CD4-positive, alpha-beta T cell treated with Interleukin-21 for 1 hour (primary cell): ENCODE measurements around the gene TCEAL9.
"Not testable (repeated sequence)": the region's sequence is repeated elsewhere in the genome, so short reads cannot be mapped to it uniquely, and the experiment has no call there.

Source experiments
- DNase-seq: peaks from one replicate; pipeline ENCODE4 v3.0.0-alpha.2; 2020

The TCEAL9 gene

DNA sequence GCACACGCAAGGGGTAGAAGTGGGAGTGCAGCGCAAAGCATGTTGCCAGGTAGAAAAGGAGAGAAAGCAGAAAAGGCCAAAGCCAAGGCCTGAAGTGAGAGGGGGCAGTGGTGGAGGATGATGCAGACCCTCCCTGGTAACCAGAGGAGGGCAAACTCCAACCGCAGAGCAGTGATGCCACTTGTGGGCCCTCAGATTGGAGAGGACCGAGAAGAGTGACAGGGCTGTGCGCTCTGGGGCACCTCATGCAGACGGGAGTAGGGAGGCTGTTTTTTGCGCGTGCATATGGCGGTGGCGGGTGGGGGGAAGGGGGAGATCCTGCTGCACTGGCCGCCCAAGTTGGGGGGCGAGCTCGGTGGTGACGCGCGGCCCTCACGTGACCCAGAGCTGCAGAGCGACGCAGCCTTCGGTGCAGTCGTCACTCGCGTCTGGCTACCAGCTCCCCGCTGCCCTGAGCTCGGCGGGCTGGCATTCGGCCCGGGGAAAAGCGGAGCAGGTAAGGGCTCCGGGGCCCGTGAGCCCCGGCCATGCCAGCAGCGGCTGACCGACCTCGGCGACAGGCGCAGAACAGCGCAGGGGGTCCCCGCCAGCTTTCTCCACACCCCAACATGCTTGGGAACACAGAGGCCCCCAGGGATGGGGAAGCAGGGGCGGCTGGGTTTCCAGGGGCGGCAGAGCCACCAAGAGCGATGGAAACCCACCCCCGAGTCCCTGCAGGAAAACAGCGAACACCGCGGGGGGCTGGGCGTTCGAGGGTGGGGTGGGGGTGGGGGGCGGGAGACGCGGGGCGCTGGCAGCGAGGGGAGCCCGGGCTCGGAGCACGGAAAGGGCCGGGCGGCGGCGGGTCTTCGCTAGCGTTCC is 20.0 kb downstream of the TCEAL9 start, which contains the start of gene BEX3:
Gene BEX3 (plus strand): TSS at position 421 of the 861 bp plus-strand sequence. CDS start 984 bp downstream, outside the sequence.
- DNase-seq = peak; percentile 20

DNA sequence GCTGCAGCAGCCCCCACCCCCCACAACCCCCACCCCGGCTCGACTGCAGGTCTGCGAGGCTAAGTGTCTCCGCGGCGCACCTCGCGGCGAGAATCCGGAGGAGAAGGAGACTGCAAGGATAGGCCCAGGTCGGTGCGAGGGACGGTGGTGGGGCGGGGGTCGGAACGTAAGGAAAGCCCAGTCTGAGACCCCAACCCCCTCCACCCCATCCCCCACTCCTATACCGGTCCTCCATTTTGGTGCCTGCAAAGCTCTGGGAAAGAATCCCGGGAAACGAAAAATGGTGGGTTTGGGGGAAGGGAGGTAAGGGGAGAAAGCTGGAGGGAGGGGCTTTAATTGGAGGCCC is 20.6 kb downstream of the TCEAL9 start:
- no peak for DNase-seq

DNA sequence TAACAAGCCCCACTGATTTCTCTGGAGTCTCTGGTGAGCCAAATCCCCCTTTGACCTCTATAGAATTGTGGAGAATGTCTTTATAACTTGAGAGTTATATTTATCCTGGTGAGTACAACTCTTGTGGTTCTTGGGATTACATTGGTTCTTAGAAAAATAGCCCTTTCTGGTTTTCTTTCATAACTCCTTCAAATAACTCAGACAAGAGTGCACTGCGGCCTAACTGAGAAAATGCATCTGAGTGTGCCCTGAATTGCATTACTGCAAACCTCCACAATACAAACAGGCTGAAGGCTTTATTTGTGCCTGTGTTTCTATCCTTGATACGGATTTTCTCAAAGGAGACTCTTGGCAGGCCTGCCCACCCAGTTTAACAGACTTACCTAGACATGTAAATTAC is 22.7 kb downstream of the TCEAL9 start:
- DNase-seq = no peak

DNA sequence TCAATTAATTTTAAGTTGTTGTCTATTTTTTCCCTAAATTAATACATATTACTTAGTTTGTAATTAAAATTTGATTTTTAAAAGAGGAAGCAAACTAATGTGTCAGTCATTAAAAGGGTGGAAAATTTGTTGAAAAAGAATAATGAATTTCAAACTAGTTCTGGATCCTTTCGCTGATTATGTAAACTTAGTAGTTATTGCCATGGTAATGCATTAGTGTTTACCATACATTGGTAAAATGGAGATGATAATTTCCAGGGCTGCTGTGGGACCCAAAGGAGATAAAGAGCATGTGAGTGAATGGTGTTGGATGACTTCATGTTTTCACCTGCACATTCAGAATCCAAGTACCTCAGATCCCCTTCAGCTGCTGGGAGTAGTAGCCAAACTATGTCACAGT is 26.6 kb downstream of the TCEAL9 start:
- no peak for DNase-seq

DNA sequence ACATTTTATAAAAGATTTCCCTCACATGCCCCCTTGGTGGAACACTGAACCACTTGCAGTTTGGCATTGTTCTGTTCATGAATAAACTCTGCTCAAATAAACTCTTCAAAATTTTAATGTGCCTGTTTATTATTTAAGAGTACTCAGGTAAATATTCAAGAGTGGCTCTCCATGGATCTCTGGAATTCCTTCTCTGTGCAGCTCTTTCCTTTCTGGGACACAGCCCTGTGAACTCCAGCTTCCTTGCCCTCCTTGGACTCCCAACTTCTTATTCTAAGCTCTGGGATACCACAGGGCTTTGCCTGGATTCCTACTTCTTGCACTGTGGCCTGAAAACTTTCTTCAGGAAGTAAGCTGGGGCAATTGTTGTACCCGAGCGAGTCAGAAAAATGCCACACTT is 28.4 kb downstream of the TCEAL9 start:
- DNase-seq = no peak

DNA sequence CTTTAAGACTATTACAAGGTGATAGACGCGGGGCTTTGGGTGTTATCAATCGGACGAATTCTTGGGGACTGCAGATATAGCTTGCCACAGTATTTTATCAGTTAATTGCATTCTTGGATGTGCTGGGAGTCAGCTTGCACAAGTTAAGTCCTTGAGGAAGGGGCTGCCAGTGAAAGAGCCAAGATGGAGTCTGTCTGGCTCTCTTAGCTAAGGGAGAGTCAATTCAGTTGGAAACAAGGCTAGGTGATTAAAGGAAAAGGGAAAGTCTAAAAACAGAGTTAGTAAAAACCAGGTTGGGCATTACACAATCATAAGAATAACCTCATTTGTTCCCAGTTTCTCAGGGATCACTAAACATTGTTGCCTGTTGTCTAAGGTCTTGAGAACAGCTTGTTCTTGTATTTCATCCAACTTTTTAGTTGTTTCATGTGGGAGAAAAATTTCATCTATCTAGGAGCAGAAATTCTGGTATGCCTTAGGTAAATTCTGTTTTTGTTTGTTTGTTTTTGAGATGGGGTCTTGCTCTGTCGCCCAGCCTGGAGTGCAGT is 29.1 kb downstream of the TCEAL9 start:
- DNase-seq = not testable (repeated sequence)

DNA sequence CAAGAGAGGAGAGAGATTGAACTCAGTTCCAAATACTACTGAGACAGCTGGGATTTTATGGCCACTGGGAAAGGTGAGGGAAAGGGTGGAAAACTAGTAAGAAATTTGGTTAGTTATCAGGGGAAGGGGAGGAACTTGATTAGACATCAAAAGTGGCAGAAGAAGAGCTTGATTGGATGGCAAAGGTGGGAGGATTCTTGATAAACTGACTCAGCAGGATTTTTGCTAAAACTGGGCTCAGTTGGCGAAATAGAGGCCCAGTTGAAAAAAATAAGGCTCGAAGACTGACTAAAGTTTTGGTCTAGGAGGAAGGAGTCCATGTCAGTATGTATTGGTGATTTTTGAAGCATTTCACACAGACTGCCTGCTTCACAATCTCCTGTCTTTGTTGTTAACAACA is 30.0 kb downstream of the TCEAL9 start:
- DNase-seq = no peak

DNA sequence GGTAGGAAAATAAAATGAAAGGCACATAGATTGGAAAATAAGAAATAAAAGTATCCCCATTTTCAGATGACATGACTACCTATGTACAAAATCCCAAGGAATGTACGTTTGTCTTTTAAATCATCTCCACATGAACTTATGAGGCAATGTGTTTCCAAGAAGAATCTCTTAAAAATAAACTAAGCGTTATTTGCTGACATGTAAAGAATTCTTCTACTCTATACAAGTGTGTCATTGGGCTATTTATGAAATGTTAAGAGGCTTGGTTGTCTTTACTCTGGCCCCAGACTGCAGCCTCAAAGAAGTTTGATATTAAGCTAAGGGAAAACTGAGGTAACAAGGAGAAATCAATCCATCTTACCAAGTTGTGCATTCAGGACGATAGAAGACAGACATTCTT is 37.2 kb downstream of the TCEAL9 start:
- DNase-seq = no peak

DNA sequence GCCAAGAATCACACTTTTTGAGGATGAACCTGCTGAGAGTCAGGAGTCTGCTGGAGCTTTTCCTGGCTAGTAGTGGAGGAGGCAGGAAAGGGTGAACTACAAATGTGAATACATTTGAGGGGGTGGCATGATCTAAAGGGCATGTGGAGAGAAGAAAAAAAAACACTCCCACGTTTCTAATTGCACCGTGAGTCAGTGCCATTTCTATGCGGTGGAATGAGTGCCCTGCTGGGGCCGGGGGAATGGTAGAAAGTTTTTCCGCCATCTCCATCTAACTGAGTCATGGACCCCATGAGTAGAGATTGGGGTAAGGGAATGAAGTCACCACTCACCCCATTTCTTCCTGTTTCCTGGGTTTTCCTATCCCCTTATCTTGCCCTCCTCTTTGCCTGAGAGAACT is 39.9 kb downstream of the TCEAL9 start:
- no peak for DNase-seq

DNA sequence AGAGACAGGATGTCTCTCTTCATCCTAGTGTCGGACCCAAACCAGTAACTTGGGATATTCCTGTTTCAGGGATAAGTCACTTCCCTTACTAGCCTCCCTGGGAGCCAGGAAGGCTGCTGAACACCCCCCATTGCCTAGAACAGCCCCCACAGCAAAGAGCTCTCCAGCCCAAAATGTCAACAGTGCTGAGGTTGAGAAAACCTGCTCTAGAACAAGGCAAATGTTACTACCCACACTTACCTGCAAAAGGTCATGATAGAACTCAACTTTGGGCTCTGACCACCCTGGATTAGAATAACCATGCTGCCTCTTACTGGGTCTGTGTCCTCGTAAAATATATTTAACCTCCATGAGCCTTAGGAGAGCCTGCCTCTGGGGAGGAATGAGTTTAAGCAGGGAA is 40.4 kb downstream of the TCEAL9 start:
- no peak for DNase-seq

DNA sequence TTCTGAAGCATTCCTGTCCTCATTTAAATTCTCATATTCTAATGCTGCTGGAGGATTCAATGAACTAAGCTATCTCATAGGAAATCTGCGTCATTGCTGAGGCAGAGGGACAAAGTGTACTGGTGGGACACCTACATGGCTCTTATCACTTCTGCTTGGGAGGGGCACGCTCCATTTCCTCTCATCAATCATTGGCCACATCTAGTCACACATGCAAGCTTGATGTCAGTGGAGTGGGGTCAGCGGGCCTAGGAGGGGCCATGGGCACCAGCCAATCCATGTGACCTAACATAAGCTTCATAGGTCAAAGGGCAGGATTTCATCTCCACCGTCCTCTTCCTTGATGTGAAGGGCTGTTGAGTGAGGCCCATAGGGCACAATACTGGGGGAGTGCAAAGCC is 41.4 kb downstream of the TCEAL9 start:
- no peak for DNase-seq

DNA sequence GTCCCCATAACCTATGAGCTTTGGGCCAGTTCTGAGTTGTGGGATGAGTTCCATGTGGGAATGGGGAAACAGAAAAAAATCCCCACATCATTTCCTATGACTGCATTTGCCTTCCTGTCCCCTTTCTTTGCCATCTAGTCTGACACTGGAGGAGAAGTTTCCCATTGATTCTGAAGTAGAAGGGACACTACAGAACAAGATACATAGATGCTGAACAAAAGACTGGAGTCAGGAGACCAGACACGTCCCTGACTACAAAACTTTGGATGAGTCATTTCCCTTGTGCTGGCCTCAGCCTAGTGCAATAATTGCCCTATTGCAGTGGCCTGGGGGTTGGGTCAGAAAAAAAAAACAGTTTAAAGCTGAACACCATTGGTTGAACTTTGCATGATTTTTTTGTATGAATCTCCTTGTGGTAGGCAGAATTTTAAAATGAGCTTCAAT is 42.1 kb downstream of the TCEAL9 start:
- no peak for DNase-seq

DNA sequence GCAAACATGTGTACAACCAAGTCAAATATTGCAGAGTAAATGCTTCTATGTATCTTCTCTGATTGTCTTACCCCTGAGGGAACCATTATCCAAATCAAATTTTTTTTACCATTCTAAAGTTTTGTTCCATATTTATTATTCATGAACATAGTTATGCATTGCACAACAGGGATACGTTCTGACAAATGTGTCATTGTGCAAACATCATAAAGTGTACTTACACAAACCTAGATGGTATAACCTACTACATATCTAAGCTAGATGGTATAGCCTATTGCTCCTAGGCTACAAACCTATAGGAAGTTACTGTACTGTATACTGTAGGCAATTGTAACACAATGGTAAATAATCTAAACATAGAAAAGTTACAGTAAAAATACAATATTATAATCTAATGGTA is 43.4 kb downstream of the TCEAL9 start:
- DNase-seq = no peak

DNA sequence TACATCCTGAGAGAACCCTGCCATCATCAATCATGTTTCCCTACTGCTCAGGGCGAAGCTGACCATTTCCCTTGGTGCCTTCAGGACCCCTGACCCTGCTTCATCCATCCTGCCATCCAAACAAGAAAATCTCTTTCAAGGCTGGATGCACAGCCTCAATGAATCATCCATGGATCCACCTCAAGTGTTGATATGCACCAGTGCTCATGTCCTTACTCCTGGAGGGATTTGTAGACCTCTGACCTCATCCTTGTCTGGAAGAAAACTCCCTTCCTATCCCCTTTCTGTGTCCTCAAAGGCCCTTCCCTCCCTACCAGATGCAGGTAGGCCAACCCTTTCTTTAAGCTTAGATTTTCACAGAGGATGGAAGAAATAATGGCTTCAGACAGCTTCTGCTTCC is 44.6 kb downstream of the TCEAL9 start:
- no peak for DNase-seq

DNA sequence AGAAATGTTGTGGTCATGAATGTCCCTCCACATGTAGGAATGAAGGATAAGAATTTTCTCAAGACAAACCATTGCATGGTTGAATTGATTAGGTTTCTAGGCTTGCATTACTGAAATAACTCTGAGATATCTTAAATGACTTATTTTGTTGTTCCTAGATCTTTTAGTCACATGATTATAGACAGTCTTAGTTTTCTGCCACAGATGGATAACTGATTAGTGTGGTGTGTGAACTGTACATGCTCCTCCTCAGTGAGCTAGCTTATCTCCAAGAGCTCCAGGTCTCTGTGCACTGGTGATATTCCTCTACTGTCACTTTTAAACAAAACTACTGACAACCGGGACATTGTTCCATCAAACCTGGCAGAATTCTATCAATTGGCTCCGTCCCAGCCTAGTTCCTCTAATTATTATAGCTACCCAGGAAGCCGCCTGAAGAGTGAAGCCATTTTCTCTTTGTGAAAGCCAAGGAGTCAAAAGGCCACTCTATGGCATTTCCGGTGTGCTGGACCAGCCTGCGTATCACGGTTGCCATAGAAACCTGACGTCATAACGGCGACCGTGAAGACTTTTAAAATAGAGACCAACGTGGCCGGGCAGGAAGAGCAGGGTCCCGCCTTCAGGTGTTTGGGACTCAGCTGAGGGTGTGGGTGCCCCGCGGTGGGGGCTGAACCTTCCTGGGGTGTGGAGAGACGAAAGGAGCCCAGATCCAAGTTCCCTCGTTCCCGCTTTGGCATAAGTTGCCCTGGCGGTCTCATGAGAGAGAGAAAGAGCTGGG is 48.1 kb downstream of the TCEAL9 start:
- peak; percentile 33 for DNase-seq

DNA sequence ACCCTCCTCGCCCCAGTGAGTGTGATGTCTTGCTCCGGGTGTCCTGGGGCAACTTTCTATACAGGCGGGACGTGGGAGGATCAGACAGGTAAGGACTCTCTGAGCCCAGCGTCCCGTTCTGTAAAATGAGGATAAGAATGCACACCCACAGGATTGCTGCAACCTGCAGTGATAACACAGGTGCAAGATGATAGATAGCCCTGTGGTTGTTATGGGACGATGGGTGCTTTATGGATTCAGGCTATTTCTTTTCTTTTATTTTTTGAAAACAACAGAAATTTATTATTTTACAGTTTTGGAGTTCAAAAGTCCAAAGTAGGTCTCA is 48.7 kb downstream of the TCEAL9 start:
- no peak for DNase-seq

DNA sequence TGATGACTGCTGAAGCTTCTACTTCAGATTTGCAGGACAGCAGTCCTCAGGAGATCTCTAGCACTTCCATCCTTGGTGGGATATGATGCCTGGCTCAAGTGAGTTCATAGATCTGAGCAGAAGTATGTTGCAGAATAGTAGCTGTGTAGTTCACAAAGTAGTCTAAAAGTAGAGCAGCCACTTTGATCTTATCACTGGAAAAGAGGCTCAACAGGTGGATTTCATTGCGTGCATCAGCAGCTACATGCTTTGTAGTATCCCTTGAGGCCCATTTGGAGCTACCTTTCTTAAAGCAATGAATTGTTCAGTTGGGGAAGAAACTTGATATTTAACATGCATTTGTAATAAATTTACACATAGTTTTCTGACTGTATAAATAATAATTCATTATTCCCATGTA is 50.0 kb downstream of the TCEAL9 start:
- no peak for DNase-seq

DNA sequence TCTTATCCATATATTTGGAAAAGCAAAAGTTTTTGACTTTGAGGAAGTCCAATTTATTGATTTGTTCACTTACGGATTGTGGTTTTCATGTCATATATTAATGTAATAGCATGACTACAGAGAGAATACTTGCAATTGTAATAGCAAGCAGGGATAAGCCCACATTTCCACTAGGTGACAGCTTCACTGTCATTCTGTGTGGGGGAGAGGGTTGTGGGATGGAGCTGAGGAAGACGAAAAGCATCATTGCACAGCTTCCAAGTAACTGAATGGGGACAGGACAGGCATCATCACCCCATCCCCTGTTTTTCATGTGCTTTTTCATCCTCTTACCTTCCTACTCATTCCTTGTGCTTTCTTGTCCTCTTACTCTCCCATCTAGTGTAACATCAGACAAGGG is 51.5 kb downstream of the TCEAL9 start:
- DNase-seq = no peak
